Measurements from ENCODE around the gene CTCF. TPM values are rescaled to one million over a fixed set of nuclear protein-coding genes. Genes with fewer than 3 reads are reported as not detected.

Gene CTCF
- total RNA-seq, 4 donors from 2014 or later, result 24.2 to 42.9 (median 28.2) TPM

GRCh38 chr16:67544844-67545664, 17.3 kb upstream of the CTCF start:
- no peak for TF ChIP-seq CTCF (IDR thresholded peaks at IDR 0.05)
- no peak for ATAC-seq (ENCODE audit: low FRiP score)
- no peak for DNase-seq (ENCODE audit: low spot score)

- DNase-seq (ENCODE audit: low spot score) (no peak), ATAC-seq (ENCODE audit: low FRiP score) (no peak)
- TF ChIP-seq CTCF (IDR thresholded peaks at IDR 0.05), result no peak
Observed at GRCh38 chr16:67545665-67546024, 16.7 kb upstream of the CTCF start.

GRCh38 chr16:67546091-67546501, 16.2 kb upstream of the CTCF start:
- DNase-seq (ENCODE audit: low spot score) (no peak), ATAC-seq (ENCODE audit: low FRiP score) (no peak)
- no peak for TF ChIP-seq CTCF (IDR thresholded peaks at IDR 0.05)

- ATAC-seq (ENCODE audit: low FRiP score) (peak; percentile 31), DNase-seq (ENCODE audit: low spot score) (no peak)
- TF ChIP-seq CTCF (IDR thresholded peaks at IDR 0.05), result peak in 1 of 3 donors; percentile 88
Observed at GRCh38 chr16:67546761-67547422, 15.4 kb upstream of the CTCF start.

GRCh38 chr16:67547423-67548264, 14.7 kb upstream of the CTCF start:
- ATAC-seq (ENCODE audit: low FRiP score), result no peak
- no peak for TF ChIP-seq CTCF (IDR thresholded peaks at IDR 0.05)
- no peak for DNase-seq (ENCODE audit: low spot score)

- DNase-seq (ENCODE audit: low spot score), result no peak
- ATAC-seq (ENCODE audit: low FRiP score), result no peak
- no peak for TF ChIP-seq CTCF (IDR thresholded peaks at IDR 0.05)
Observed at GRCh38 chr16:67548265-67549126, 13.8 kb upstream of the CTCF start.
